Endothelial cell of umbilical vein (primary cell): ENCODE data around the gene AKAP4. TPM values are rescaled to one million over a fixed set of nuclear protein-coding genes. Genes with fewer than 3 reads are reported as not detected.

Experiments used
- BruUV-seq: library from RNA; stranded (reverse); fragments of 400-500 nt; replicated peaks from 2 replicates; lab custom pipeline; 2021; lab: Mats Ljungman, UMichigan
- CTCF ChIA-PET: fragments of 300-600, 350-600 bp; sonication (Branson Sonifier 250); formaldehyde crosslinking; loops from one replicate; lab custom pipeline; 2021; ENCODE audit warnings: antibody characterized with exemption, inconsistent platforms; lab: Charles Lee
- POLR2A ChIA-PET: fragments of 300-600, 350-600 bp; sonication (Branson Sonifier 250); formaldehyde crosslinking; loops from one replicate; lab custom pipeline; 2021; ENCODE audit warnings: antibody characterized with exemption, inconsistent platforms; lab: Charles Lee
- DNase-seq: peaks from one replicate; pipeline ENCODE4 v3.0.0-alpha.2; 2011; ENCODE audit warnings: low read depth, low spot score
- FAIRE-seq: peaks from 2 replicates; lab custom pipeline; 2011; peaks lifted over from hg19 to GRCh38; lab: Jason Lieb, UNC
- H2AFZ ChIP-seq: 2 replicates; pipeline ENCODE4 v1.6.0; 2012; ENCODE audit warnings: low read depth, low read length, control low read depth, inconsistent platforms
- H3K27ac ChIP-seq: 2 replicates; pipeline ENCODE4 v1.5.1; 2011; ENCODE audit warnings: low read depth, mild to moderate bottlenecking, control low read depth, low read length, moderate library complexity; ENCODE audit not compliant: insufficient read depth
- H3K27me3 ChIP-seq, 2 experiments: 2 replicates each; pipeline versions ENCODE4 v1.6.0 to v1.6.1; 2011; ENCODE audit warnings: low read length in 2 of 2, mixed read lengths in 1 of 2; ENCODE audit not compliant: control insufficient read depth in 2 of 2, insufficient read depth in 2 of 2
- H3K36me3 ChIP-seq, 2 experiments: 2 replicates in 1 of 2; 3 replicates in 1 of 2; pipeline ENCODE4 v1.5.1; 2011; ENCODE audit warnings: low read length in 2 of 2, mild to moderate bottlenecking in 1 of 2, moderate library complexity in 1 of 2; ENCODE audit not compliant: control insufficient read depth in 2 of 2, insufficient read depth in 2 of 2; ENCODE audit errors: extremely low read depth in 1 of 2
- H3K4me1 ChIP-seq: 3 replicates; pipeline ENCODE4 v1.5.1; 2011; ENCODE audit warnings: mild to moderate bottlenecking, low read length; ENCODE audit not compliant: control insufficient read depth, insufficient read depth; ENCODE audit errors: extremely low read depth
- H3K4me2 ChIP-seq: 2 replicates; pipeline ENCODE4 v1.6.1; 2011; ENCODE audit warnings: low read length, control low read depth, mixed read lengths; ENCODE audit not compliant: insufficient read depth
- H3K4me3 ChIP-seq, 3 experiments: fragments of 200-600 bp in 1 of 3; sonication (generic), shearing (Covaris generic) in 1 of 3; replicated peaks in 1 of 3; 2 replicates each; pipeline ENCODE4 v1.5.1; 2011 to 2016; ENCODE audit warnings: control low read depth in 3 of 3, low read length in 3 of 3, mild to moderate bottlenecking in 2 of 3, inconsistent platforms in 1 of 3, low read depth in 1 of 3, moderate library complexity in 1 of 3; ENCODE audit not compliant: insufficient read depth in 1 of 3
- H3K79me2 ChIP-seq: 2 replicates; pipeline ENCODE4 v1.6.0; 2012; ENCODE audit warnings: low read length, inconsistent platforms; ENCODE audit not compliant: control insufficient read depth, insufficient read depth
- H3K9ac ChIP-seq: replicated peaks from 2 replicates; pipeline ENCODE3; 2011; ENCODE audit warnings: low read length, control low read depth; ENCODE audit not compliant: insufficient read depth; ENCODE audit errors: extremely low read depth
- H3K9me1 ChIP-seq: replicated peaks from 3 replicates; pipeline ENCODE4 v1.6.0; 2011; ENCODE audit warnings: mild to moderate bottlenecking, low read length; ENCODE audit not compliant: control insufficient read depth, insufficient read depth; ENCODE audit errors: extremely low read depth
- H3K9me3 ChIP-seq: replicated peaks from 2 replicates; pipeline ENCODE4 v1.5.1; 2012; ENCODE audit warnings: low read length, inconsistent platforms; ENCODE audit not compliant: control insufficient read depth, insufficient read depth
- H4K20me1 ChIP-seq: replicated peaks from 2 replicates; pipeline ENCODE3; 2011; ENCODE audit warnings: mild to moderate bottlenecking, low read length; ENCODE audit not compliant: control insufficient read depth, insufficient read depth; ENCODE audit errors: extremely low read depth
- EZH2 ChIP-seq: IDR thresholded peaks from 2 replicates; pipeline ENCODE4 v1.6.1; 2012; ENCODE audit warnings: borderline replicate concordance, low read depth, mild to moderate bottlenecking, moderate library complexity, low read length, inconsistent platforms; ENCODE audit not compliant: severe bottlenecking
- FOS ChIP-seq: IDR thresholded peaks from 2 replicates; pipeline ENCODE4 v1.6.1; 2011; ENCODE audit warnings: mild to moderate bottlenecking, low read length, moderate library complexity, borderline replicate concordance; ENCODE audit not compliant: insufficient read depth
- GATA2 ChIP-seq: IDR thresholded peaks from 2 replicates; pipeline ENCODE4 v1.7.0; 2011; ENCODE audit warnings: low read depth, mild to moderate bottlenecking, moderate library complexity, mixed read lengths, low read length; ENCODE audit not compliant: insufficient read length, insufficient read depth
- JUN ChIP-seq: IDR thresholded peaks from 2 replicates; pipeline ENCODE4 v1.6.1; 2011; ENCODE audit warnings: borderline replicate concordance, low read depth; ENCODE audit not compliant: insufficient read length, insufficient read depth
- MYC ChIP-seq: IDR thresholded peaks from one replicate; pipeline ENCODE4 v1.6.1; 2011; ENCODE audit warnings: mild to moderate bottlenecking, low read depth, low read length
- POLR2A ChIP-seq: IDR thresholded peaks from 2 replicates; pipeline ENCODE4 v1.6.1; 2012; ENCODE audit warnings: low read depth, mild to moderate bottlenecking, control low read depth, low read length
- POLR2AphosphoS5 ChIP-seq: IDR thresholded peaks from 2 replicates; pipeline ENCODE4 v1.6.1; 2012; ENCODE audit warnings: low read depth, mild to moderate bottlenecking, control low read depth, low read length, moderate library complexity; ENCODE audit not compliant: insufficient read depth
- dilution Hi-C: fragments of 300-500 bp; cut with MboI; formaldehyde crosslinking; loops from one replicate; pipeline ENCODE4 v1.15.0; 2019; ENCODE audit warnings: low sequenced_read_pairs; ENCODE audit not compliant: extremely low pct_ligation_motif_present
- intact Hi-C: fragments of 100-400 bp; cut with micrococcal nuclease; formaldehyde crosslinking; loops from one replicate; pipeline ENCODE4 v1.10.0; 2022
- polyA plus RNA-seq, 4 experiments: library from polyadenylated mRNA; depleted of rRNA in 3 of 4; stranded (reverse) in 3 of 4; unstranded in 1 of 4; fragments of >200 nt; gene quantifications; 2 replicates each; pipeline versions ENCODE4 v1.2.1 to v1.2.3, GENCODE V29; 2011 to 2012; ENCODE audit warnings: missing spikeins in 1 of 4
- total RNA-seq: library from RNA; stranded (reverse); gene quantifications from 2 replicates; pipeline ENCODE4 v1.2.3, GENCODE V29; 2021
- TF ChIP-seq, protein P1 (sequence below): IDR thresholded peaks from 2 replicates; pipeline ENCODE4 v1.6.1; 2011; ENCODE audit not compliant: insufficient read depth, insufficient read length
- TF ChIP-seq, protein P2 (sequence below), 2 donors: IDR thresholded peaks; 1 replicate in 1 of 2; 2 replicates in 1 of 2; pipeline ENCODE4 v1.5.1; 2011; ENCODE audit warnings: low read length in 2 of 2, mild to moderate bottlenecking in 2 of 2, moderate library complexity in 2 of 2, control low read depth in 1 of 2, inconsistent platforms in 1 of 2, low read depth in 1 of 2; ENCODE audit not compliant: insufficient read depth in 1 of 2; ENCODE audit errors: extremely low read depth in 1 of 2

AKAP4 gene
- total and polyA plus RNA-seq, 2 donors (not counting 3 experiments of a cell fraction or from before 2014, with no cell fraction given): not detected

DNA sequence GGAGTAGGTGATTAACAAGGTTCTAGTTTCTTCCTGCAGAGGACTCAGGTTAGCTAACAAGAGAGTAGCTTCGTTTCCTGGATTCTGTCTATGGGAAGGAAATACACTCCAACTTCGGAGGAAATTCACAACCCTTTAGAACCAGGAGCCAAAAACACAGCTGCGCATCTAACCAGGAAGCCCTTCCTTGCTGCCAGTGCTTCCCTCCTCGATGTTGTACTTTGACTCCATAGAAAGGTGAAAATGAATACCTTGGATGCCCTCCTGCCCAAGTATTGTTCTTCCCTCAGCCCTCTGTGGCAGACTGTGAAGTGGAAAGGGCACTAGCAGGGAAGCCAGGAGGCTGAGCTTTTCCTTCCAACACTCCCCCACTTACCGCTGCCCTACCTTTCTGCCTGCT, 35.1 kb downstream of the AKAP4 start:
- no peak for FAIRE-seq

More for the DNA sequence above, 35.1 kb downstream of the AKAP4 start:
- H3K36me3 ChIP-seq: no peaks in the 10 kb centered on the region
- H3K27me3 ChIP-seq: no peaks in the 10 kb centered on the region
- H3K27ac ChIP-seq: no peak overlapping the region
- BruUV-seq: no TSS peak
- intact Hi-C loops (no loop called here), dilution Hi-C loops (no loop called here)
- H3K9me1 ChIP-seq: no peaks in the 10 kb centered on the region
- no peak overlapping the region for H3K4me3 ChIP-seq
- DNase-seq: no peak
- H3K4me1 ChIP-seq: no peaks in the 10 kb centered on the region
- no peak overlapping the region for H2AFZ ChIP-seq
- no peak for TF ChIP-seq EZH2
- TF ChIP-seq GATA2: no peak
- TF ChIP-seq, protein P1, sequence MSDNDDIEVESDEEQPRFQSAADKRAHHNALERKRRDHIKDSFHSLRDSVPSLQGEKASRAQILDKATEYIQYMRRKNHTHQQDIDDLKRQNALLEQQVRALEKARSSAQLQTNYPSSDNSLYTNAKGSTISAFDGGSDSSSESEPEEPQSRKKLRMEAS: no peak
- TF ChIP-seq POLR2A: no peak
- TF ChIP-seq, protein P2, sequence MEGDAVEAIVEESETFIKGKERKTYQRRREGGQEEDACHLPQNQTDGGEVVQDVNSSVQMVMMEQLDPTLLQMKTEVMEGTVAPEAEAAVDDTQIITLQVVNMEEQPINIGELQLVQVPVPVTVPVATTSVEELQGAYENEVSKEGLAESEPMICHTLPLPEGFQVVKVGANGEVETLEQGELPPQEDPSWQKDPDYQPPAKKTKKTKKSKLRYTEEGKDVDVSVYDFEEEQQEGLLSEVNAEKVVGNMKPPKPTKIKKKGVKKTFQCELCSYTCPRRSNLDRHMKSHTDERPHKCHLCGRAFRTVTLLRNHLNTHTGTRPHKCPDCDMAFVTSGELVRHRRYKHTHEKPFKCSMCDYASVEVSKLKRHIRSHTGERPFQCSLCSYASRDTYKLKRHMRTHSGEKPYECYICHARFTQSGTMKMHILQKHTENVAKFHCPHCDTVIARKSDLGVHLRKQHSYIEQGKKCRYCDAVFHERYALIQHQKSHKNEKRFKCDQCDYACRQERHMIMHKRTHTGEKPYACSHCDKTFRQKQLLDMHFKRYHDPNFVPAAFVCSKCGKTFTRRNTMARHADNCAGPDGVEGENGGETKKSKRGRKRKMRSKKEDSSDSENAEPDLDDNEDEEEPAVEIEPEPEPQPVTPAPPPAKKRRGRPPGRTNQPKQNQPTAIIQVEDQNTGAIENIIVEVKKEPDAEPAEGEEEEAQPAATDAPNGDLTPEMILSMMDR (IDR thresholded peaks at IDR 0.05; ENCODE audit: extremely low read depth in 1 of 2, insufficient read depth in 1 of 2, low read depth in 1 of 2, low read length in 2 of 2): no peak
- TF ChIP-seq JUN: no peak
- no peak for TF ChIP-seq MYC
- TF ChIP-seq FOS: no peak
- TF ChIP-seq POLR2AphosphoS5: no peak
- H3K79me2 ChIP-seq: no peaks in the 10 kb centered on the region
- POLR2A ChIA-PET: no interaction called here
- no peaks in the 10 kb centered on the region for H4K20me1 ChIP-seq
- CTCF ChIA-PET: no interaction called here
- H3K4me2 ChIP-seq: no peak overlapping the region
- no peak overlapping the region for H3K9ac ChIP-seq
- no peaks in the 10 kb centered on the region for H3K9me3 ChIP-seq
